Stimulated activated CD8-positive, alpha-beta memory T cell treated with anti-CD3 and anti-CD28 coated beads, Interleukin-12 subunit alpha, Interleukin-12 subunit beta, amount 100 ng/mL, for 24 hours (primary cell): ENCODE data around the gene DAW1.
"Not testable (repeated sequence)": the region's sequence is repeated elsewhere in the genome, so short reads cannot be mapped to it uniquely, and the experiment has no call there.

Source experiments
- DNase-seq: peaks from one replicate; pipeline ENCODE4 v3.0.0-alpha.2; 2020; ENCODE audit errors: extremely low read depth

Gene DAW1, protein sequence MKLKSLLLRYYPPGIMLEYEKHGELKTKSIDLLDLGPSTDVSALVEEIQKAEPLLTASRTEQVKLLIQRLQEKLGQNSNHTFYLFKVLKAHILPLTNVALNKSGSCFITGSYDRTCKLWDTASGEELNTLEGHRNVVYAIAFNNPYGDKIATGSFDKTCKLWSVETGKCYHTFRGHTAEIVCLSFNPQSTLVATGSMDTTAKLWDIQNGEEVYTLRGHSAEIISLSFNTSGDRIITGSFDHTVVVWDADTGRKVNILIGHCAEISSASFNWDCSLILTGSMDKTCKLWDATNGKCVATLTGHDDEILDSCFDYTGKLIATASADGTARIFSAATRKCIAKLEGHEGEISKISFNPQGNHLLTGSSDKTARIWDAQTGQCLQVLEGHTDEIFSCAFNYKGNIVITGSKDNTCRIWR

DNA sequence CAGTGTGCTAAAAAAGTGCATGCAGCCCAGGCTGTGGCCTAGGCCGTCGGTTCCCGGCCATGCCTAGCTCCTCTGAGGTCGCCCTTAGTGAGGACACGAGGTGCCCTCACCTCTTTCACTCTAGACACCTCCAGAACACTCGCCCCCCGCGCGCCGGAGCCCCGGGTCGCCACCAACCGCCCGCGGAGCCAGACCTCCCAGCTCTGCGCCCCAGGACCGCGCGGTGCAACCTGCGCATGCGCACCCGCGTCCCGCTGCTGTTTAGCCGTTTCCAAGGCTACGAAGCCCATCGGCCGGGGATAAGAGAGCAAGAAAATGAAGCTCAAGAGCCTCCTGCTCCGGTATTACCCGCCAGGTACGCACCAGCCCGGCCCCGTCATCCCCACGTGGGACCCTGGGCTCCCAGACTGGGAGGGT lies at the start of gene DAW1:
DAW1 (plus strand) TSS at position 257 of the 417 bp plus-strand sequence; CDS start at position 316, 59 bp downstream.
- no peak for DNase-seq

DNA sequence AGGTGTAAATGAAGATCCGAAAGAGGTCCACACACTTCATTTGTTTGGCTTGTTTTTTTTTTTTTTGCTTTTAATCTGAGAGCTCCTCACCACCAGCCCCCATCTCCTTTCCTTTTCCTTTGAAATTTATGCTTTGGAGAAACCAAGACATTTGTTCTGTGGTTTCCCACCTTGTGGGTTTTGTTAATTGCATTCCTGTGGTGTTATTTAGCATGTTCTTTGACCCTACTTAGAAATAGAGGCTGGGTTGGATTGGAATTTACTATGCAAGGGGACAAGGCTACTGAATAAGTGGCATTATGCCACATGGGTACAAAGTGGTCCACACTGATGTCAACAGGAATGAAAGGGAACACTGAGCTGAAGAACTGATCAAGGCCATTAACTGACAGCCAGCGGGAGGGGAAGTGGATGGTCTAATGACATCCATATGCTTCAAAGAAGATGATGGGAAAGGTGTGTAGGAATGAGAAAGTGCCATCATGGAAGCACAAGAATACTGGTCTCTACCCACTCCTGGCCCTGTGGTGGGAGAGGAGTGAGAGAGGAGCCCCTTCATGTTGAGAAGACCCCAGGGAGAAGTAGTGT lies 48.9 kb upstream of the DAW1 start:
- DNase-seq: no peak

DNA sequence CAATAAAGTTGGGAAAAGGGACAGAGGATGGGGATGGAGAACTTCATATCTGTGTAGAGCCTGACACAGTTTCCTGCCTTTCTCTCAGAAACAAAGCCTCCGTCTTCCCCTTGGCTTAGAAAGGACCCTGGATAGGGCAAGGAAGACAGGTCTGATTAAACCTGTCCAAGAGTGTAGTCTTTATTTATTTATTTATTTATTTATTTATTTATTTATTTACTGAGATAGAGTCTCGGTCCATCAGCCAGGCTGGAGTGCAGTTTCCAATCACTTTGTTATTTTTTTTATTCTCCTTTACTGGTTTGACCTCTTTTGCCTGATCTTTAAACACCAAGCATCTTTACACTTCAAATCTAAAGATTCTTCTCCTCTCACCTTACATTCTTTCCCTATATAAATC lies 47.5 kb upstream of the DAW1 start:
- DNase-seq: no peak

DNA sequence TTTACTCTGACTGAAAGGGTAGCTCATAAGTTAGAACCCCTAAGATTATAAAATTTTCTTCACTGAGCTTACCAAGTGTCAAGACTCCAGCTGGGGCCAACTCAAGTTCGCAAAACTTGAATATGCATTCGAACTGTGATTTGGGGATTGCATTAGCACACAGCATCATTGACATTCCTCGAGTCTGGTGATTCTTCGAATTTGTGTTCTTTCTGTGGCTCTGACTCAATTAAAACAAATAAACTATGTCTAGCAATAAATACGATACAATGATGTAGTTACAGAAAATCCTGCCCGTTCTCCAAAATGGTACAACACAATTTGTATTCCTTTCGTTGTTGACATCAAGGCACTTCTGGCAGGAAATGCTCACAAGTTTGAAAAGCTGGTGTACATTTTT lies 46.7 kb upstream of the DAW1 start:
- DNase-seq: no peak

DNA sequence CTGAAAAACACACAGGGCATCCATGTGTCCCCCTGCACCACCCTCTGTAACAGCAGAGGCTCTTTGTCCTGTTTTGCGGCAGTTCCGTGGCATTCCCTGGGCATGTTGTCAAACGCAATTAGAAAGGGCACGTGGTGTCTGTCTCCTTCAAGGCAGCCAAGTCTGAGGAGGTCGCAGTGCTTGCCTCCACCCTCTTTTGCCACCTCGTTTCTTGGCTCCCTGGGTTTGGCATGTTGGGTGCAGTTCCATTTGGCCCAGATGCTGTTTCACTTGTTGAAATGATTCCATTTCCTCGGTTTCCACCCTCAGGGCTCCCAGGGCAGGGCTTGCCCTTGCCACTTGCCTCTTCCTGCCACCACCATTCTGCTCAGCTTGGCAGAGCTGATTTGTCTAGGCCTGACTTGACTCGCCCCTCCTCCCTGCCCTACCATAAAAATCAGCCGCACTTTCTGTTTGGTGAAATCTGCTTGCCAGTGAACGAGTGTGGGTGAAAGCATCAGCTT lies 45.4 kb upstream of the DAW1 start:
- DNase-seq: no peak

DNA sequence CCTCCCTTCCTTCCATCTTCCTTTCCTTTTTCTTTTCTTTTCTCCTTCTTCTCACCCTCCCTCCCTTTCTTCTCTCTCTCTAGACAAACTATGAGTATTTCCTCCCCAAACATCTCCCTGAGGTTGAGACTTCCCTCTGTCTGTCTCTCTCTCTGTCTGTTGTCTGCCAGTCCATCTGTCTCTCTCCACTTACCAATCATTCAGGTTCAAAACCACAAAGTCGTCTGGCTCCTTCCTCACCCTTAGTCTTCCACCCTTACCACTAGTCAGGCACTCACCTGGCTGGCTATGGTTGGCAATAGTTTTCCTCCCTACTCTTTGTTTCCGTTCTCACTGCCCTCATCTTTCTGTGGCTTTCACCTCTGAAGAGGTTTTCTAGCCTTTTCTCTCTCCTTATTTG lies 44.9 kb upstream of the DAW1 start:
- no peak for DNase-seq

DNA sequence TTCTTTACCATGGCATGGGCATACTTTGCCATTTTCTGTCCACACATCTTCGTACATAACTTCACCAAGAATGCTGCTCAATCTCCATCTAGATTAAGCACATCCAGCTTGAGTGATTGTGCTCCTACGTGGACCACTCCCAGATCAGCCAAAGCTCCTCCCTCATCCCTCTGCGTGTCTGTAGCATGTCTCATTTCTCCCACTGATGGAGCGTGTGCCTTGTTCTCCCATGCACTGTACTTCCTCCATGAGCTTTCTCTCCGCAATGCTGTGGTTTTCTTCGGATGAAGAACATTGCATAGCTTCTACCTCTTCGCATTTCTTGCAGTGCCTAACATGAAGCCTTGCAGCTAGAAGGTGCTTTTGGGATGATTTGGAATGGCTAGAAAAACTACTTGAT lies 44.3 kb upstream of the DAW1 start:
- no peak for DNase-seq

DNA sequence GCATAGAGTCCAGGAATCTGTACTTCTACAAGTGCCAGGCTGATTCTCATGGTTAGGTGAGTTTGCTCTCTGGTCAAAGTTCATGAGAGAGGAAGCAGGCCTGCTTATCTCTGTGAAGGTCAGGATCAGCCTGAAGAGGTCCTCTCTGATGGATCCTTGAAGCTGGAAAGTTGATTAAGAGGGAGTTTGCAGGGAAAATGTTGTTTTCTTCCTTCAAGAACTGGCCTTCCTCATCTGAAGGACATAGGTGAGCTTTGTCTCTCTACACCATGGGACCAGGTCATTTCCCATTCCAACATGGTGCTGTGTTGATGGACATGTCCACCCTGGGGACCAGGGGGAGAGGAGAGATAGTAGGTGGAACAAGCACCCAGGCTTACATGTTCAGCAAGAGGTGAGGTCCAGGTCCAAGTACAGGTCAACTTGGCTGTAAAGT lies 42.9 kb upstream of the DAW1 start:
- no peak for DNase-seq

DNA sequence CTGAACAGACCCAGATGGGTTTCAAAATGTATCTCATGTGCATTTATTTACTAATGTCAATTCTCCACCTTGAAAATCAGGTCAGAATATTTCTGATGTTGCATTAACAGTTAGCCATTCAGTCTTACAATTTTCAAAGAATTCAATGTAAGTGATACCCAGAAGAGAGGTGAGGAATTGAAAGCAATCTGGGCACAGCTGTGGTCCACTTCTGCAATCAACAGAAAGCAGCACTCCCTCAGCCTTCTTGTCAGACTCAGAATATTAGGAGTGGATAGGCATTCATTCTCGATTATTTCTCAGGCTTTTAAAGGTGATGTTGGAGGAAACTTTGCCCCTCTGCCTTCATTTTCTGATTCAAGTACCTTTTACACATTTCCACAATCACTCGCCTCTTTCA lies 42.1 kb upstream of the DAW1 start:
- no peak for DNase-seq

DNA sequence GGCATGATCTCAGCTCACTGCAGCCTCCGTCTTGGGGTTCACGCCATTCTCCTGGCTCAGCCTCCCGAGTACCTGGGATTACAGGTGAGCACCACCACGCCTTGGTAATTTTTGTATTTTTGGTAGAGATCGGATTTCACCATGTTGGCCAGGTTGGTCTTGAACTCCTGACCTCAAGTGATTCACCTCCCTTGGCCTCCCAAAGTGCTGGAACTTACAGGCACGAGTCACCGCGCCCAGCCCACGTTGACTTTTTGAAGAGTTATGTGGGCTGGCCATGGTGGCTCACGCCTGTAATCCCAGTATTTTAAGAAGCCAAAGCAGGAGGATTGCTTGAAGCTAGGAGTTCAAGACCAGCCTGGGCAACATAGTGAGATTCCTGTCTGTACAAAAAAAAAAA lies 37.0 kb upstream of the DAW1 start:
- DNase-seq: no peak

DNA sequence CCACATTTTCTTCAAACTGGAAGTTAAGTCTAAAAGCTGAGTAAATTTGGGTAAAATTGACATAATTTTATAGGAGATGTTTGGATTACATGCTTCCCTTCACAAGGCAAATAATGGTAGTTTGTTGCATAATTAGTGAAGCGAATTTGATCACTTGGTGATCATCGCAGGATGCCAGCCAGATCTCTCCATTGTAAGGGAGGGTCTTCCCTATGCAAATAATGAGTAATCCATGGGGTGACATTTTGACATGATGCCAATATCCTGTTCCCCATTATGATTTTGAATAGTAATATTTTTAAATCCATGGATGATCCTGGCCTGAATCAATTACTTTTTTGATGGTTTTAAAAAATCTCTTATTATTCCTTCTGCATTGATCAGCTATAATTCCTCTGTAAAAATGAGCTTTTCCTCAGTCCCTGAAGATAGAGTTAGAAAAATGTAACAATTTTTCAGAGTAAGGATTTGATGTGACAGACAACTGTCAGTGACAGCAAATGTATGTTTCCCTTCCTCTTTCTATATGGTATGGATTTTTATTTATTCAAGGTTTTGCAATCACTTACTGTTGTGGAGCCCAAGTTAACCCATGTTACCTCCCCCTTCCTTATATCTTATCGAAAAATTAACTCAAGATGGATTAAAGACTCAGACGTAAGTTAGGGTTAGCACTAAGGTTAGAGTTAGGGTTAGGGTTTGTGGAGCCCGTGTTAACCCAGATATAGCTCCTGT lies 36.3 kb upstream of the DAW1 start:
- DNase-seq: no peak

DNA sequence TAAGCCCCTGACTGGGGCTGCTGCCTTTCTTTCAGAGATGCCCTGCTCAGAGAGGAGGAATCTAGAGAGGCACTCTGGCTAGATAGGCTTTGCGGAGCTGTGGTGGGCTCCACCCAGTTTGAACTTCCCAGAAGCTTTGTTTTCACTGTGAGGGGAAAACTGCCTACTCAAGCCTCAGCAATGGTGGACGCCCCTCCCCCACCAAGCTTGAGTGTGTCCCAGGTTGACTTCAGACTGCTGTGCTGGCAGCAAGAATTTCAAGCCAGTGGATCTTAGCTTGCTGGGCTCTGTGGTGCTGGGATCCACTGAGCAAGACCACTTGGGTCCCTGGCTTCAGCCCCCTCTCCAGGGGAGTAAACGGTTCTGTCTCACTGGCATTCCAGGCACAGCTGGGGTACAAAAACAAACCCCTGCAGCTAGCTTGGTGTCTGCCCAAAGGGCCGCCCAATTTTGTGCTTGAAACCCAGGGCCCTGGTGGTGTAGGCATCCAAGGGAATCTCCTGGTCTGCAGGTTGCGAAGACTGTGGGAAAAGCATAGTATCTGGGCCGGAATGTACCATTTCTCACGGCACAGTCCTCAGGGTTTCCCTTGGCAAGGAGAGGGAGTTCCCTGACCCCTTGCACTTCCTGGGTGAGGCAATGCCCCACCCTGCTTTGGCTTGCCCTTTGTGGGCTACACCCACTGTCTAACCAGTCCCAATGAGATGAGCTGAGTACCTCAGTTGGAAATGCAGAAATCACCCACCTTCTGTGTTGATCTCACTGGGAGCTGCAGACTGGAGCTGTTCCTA lies 31.9 kb upstream of the DAW1 start:
- DNase-seq: not testable (repeated sequence)

DNA sequence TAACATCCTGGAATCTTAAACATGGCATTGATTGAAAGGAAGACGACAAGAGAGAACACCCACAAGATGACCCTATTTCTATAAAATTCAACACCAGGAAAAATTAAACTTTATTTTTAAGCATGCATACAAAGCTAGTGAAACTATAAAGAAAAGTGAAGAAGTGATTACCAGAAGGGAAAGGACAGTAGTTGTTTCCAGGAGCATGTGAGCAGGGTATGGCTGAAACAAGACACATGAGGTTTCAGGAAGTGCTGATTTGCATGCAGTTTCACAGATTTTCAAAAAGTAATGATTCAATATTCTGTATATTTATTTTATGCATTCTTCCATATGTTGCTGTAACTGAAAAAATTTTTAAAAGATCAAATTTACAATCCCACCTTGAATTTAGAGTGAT lies 24.6 kb upstream of the DAW1 start:
- DNase-seq: no peak

DNA sequence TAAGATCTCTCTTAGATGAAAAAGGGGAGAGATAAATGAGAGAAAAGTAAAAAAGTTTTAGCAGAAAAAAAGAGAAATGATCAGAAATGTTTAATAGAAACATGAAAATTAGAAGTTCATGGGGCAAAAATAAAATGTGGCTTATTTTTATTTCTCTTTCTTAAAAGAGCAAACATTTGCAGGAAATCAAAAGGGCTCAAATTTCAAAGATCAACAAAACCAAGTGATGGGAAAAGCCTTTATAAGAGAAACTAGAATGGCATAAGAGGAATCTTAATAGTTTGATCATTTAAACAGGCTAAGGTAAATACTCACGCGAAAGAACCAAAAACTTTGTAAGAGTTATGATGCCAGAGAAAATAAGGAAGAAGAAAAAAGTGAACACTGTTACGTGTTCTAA lies 23.3 kb upstream of the DAW1 start:
- DNase-seq: no peak

DNA sequence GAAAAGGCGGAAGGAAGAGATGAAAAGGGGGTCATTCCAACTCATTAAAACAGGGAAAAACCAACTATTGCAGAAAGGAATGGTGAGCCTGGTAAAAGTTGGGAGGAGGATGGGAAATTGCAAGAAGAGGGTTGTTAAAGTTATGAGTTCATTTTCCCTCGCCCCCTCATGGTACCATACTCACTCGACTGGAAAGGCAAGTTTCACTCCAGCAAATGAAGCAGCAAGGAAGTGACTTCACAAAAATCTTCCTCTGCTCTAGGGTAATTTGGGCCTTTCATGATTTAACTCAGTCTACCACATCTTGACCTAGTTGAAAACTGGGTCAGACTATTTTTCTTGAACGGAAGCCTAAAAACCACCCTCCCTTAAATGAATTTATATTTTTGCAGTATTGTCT lies 22.8 kb upstream of the DAW1 start:
- no peak for DNase-seq

DNA sequence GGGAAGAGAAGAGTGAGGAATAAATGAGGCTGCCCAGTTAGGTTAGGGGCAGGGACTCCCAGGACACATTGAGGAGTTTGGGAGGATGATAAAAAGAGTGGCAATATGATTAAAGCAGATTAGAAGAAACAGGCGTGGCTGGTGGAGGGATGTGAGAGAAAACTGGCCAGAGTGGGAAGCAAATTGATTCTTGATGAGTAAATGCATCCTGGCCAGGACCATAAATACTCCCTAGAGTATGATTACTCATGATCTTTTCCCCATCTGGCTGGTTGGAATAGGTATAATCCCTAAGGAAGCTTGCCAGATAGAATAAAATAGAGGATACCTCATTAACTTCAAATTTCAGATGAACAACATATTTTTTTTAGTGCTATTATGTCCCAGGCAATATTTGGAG lies 21.5 kb upstream of the DAW1 start:
- DNase-seq: no peak

DNA sequence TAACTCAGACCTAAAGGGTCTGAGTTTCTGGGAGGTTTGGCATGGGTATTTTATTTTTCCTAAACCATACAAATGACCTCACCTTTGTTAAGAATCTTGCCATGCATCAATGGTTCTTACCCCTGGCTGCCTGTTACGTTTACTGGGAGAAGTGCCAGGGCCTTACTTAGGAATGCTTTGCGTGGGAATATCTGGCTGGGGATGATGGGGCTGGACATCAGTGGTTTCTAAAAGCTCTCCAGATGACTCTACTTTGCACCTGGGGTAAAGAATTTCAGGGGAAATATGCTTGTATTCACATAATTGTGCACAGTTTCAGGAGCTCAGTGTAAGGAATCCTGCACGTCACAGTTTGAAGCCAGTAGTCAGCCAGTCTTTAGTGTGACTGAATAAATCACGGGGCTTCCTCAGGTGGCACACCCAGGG lies 18.2 kb upstream of the DAW1 start:
- DNase-seq: no peak

DNA sequence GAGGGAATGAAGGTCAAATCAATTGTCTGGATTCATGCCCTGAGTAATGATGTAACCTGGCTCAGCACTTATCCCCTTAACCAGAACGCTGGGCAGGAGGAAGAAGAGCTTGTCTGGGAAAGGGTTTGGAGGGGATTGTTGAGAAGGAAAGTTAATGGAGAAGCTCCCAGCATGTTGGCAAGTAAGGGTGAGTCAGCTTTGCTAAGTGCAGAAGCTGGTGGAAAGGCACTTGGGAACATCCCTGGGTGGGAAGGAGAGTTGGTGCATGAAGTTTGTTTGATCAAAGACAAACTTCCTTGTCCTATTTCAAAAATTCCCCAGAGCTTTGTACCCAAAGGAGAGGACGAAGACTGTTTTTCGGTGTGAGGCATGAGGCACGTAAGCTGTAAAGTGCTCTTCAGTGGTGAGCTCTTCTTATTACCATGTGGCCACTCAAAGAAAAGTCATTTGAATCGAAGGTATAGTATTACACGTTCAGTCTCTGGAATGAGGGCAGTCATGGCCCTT lies 17.6 kb upstream of the DAW1 start:
- DNase-seq: no peak

DNA sequence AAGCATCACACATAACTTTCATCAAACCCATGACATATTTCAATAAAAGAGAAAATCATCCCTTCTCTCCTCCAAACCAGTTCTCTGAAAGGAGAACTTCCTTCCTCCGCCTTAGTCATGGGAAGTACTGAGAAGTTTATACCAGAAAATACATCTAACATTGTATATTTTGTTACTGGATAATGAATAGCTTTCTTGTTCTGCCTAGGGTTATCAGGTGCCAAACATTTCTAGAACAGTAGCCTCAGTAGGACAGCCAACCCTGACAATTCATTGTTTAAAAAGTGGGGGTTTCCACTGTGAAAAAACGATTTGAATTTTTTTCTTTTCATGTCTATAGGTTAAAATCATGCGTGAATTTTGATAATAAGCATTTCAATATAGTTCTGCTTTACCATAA lies 16.0 kb upstream of the DAW1 start:
- DNase-seq: no peak

DNA sequence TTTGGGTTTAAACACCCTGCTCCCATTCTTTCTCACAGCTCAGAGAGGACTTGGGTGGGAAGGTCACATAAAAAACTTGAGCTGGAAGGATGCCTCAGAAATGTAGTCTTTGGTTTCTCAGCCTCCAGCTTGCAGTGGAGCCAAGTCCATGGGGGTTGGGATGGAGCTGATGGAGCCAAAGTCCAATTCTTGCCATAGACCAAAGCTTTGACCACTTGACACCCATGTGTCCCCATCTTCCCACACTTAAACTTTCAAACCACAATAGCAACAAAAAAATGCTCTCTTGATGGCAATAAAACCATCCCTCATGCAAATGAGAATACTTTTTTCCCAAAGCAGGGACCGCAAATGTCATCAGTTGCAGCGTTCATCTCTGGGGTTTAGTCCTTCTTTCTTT lies 14.7 kb upstream of the DAW1 start:
- DNase-seq: no peak

DNA sequence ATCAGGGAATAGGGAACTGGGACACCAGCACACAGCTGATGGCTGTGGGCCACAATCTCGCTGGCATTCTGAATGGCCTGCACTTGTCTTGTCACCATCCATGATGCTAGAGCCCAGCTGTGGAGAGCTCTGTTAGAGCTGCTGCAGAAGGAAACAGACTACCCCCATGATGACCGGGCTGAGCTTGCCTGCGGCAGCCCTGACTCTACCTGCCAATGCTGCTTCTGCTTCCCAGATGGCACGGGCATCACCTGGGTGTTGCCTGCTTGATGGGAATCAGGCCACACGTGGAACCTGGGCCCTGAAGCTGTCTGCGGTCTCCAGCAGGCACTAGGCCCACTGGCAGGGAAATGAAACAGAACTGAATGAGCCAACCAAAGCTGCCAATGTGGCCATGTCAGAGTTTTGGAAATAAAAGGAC lies 11.2 kb upstream of the DAW1 start:
- DNase-seq: no peak

DNA sequence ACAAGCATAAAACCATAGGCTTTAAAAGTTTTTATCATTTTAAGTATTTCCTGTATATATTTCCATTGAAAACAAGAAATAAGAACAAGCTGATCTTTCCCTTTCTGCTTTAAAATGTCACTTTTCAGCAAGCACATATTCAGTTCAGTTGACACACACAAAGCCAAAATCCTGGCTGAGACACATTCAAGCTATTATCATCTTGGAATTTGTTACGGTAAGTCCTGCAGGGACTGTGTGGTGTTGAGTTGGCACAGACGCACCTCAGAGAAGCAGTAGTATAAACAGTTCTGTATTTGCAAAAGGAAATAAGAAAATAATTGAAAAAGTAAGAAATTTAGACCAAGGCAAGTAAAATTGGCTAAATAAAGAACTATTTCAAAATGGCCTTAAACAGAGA lies 10.4 kb upstream of the DAW1 start:
- DNase-seq: no peak
